Fibroblast of lung (primary cell): ENCODE results near the gene MAP3K19. TPM values are rescaled to one million over a fixed set of nuclear protein-coding genes. Genes with fewer than 3 reads are reported as not detected.
A peak's percentile ranks its signal among the peaks of the same experiment; 100 is the strongest.

ENCODE experiments used
- DNase-seq, 2 donors: peaks; one replicate each; pipeline versions ENCODE4 v3.0.0 to v3.0.0-alpha.2; 2010; ENCODE audit warnings: low read depth in 2 of 2
- H2AFZ ChIP-seq: 2 replicates; pipeline ENCODE4 v1.5.1; 2012; ENCODE audit warnings: low read length, control low read depth, inconsistent platforms
- H3K27ac ChIP-seq: 2 replicates; pipeline ENCODE4 v1.5.1; 2011; ENCODE audit warnings: low read length, control low read depth; ENCODE audit not compliant: insufficient read depth
- H3K27me3 ChIP-seq: 2 replicates; pipeline ENCODE4 v1.5.1; 2011; ENCODE audit warnings: mild to moderate bottlenecking, low read length; ENCODE audit not compliant: control insufficient read depth, insufficient read depth
- H3K36me3 ChIP-seq: 2 replicates; pipeline ENCODE4 v1.5.1; 2011; ENCODE audit warnings: low read length; ENCODE audit not compliant: control insufficient read depth, insufficient read depth
- H3K4me1 ChIP-seq: 2 replicates; pipeline ENCODE4 v1.5.1; 2011; ENCODE audit warnings: low read length; ENCODE audit not compliant: control insufficient read depth, insufficient read depth; ENCODE audit errors: extremely low read depth
- H3K4me2 ChIP-seq: 2 replicates; pipeline ENCODE4 v1.5.1; 2011; ENCODE audit warnings: low read length, control low read depth; ENCODE audit not compliant: insufficient read depth; ENCODE audit errors: extremely low read depth
- H3K4me3 ChIP-seq, 4 experiments: fragments of 200-600 bp in 1 of 4; sonication (generic) in 1 of 4; replicated peaks in 1 of 4; 2 replicates each; pipeline ENCODE4 v1.5.1; 2011 to 2016; ENCODE audit warnings: low read length in 4 of 4, low read depth in 3 of 4, mild to moderate bottlenecking in 3 of 4, control low read depth in 2 of 4, inconsistent platforms in 1 of 4, mixed read lengths in 1 of 4; ENCODE audit not compliant: insufficient read depth in 1 of 4; ENCODE audit errors: control extremely low read depth in 1 of 4
- H3K79me2 ChIP-seq: 2 replicates; pipeline ENCODE4 v1.5.1; 2012; ENCODE audit warnings: mild to moderate bottlenecking, low read length, inconsistent platforms; ENCODE audit not compliant: control insufficient read depth, insufficient read depth
- H3K9ac ChIP-seq: 2 replicates; pipeline ENCODE4 v1.5.1; 2011; ENCODE audit warnings: mild to moderate bottlenecking, low read length, control low read depth; ENCODE audit not compliant: insufficient read depth
- H3K9me3 ChIP-seq: 2 replicates; pipeline ENCODE4 v1.5.1; 2012; ENCODE audit warnings: low read depth, low read length; ENCODE audit not compliant: control insufficient read depth, insufficient read depth
- H4K20me1 ChIP-seq: 2 replicates; pipeline ENCODE4 v1.5.1; 2011; ENCODE audit warnings: low read length; ENCODE audit not compliant: control insufficient read depth, insufficient read depth; ENCODE audit errors: extremely low read depth
- CTCF ChIP-seq, 2 donors: IDR thresholded peaks in 1 of 2; conservative IDR thresholded peaks in 1 of 2; 1 replicate in 1 of 2; 2 replicates in 1 of 2; pipeline ENCODE4 v1.5.1; 2011 to 2012; ENCODE audit warnings: low read length in 2 of 2, control low read depth in 1 of 2, inconsistent platforms in 1 of 2, low read depth in 1 of 2, mild to moderate bottlenecking in 1 of 2
- EZH2 ChIP-seq: IDR thresholded peaks from 2 replicates; pipeline ENCODE4 v1.5.1; 2012; ENCODE audit warnings: low read length, control low read depth, mild to moderate bottlenecking; ENCODE audit errors: missing control alignments
- polyA plus RNA-seq, 2 donors: library from polyadenylated mRNA; depleted of rRNA in 1 of 2; stranded (reverse) in 1 of 2; unstranded in 1 of 2; fragments of >200 nt; gene quantifications; 2 replicates each; pipeline ENCODE4 v1.2.1, GENCODE V29; 2011 to 2012; ENCODE audit warnings: missing spikeins in 1 of 2
- total RNA-seq: library from RNA; depleted of rRNA; stranded (reverse); fragments of >200 nt; gene quantifications from 2 replicates; pipeline ENCODE4 v1.2.1, GENCODE V29; 2014

The MAP3K19 gene
- total and polyA plus RNA-seq, 2 donors (not counting 1 experiment from before 2014, with no cell fraction given) = not detected

DNA sequence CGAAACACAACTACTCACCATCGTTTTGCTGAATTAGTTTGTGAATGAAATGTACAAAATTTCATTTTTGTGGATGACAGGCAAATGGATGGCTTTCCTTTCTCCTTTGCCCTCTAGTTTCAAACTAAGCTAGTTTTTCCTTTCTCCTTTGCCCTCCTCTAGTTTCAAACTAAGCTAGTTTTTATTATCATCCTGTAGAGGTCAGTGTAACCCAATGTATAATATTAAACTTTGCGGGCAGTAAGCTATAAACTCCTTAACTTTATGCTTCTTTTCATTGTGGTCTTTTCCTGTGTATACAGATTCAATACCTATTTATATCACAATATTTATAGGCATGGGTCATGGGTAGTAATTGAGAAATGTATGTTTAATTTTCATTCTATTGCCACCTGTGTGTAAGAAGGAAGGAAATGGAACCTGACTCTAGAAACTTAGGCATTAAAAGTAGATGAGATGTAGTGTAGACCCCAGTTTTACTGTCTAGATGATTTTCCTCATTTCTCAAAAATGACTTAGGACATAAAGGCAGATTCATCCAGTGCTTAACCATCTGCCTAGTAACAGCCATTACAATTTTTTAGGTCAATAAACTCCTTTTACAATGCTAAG, 58.1 kb downstream of the MAP3K19 start:
- Histone ChIP-seq H3K9ac (no peak overlapping the region), H3K27ac (no peak overlapping the region), H3K27me3 (peaks cover 9% of the 10 kb centered on the region), H3K79me2 (no peaks in the 10 kb centered on the region), H4K20me1 (no peaks in the 10 kb centered on the region), H3K4me3 (no peak overlapping the region), H3K36me3 (no peaks in the 10 kb centered on the region), H3K4me2 (no peak overlapping the region), H2AFZ (no peak overlapping the region), H3K4me1 (no peaks in the 10 kb centered on the region), H3K9me3 (no peaks in the 10 kb centered on the region)
- TF ChIP-seq EZH2 (no peak), CTCF (conservative IDR thresholded peaks at IDR 0.05 in 1 of 2, IDR thresholded peaks at IDR 0.05 in 1 of 2; ENCODE audit: low read depth in 1 of 2, low read length in 2 of 2) (peak in 1 of 2 donors; percentile 37)
- DNase-seq = peak; percentile 25 to 63

DNA sequence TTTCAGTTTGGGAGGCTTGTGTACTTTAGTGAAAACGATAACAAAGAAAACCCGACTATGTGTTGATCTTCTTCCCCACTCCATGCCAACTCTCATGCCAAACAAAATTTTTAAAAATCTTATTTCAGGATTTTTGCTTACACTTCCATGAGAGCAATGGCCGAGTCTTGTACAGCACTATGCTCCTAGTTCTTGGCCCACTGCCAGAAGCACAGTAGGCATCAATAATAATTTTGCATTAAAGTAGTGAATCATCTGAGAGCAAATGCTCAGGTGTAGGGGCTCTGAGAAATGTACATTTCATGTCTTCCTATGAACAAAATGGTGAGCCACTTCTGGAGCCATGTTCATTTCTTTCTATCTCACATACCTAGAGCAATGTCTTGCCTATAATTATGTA, 62.2 kb downstream of the MAP3K19 start:
- Histone ChIP-seq H3K4me3 (no peak overlapping the region), H3K27me3 (peaks cover 9% of the 10 kb centered on the region), H3K79me2 (no peaks in the 10 kb centered on the region), H2AFZ (no peak overlapping the region), H4K20me1 (no peaks in the 10 kb centered on the region), H3K9me3 (no peaks in the 10 kb centered on the region), H3K4me1 (no peaks in the 10 kb centered on the region), H3K9ac (no peak overlapping the region), H3K36me3 (no peaks in the 10 kb centered on the region), H3K4me2 (no peak overlapping the region), H3K27ac (no peak overlapping the region)
- TF ChIP-seq EZH2 = no peak
- TF ChIP-seq CTCF (conservative IDR thresholded peaks at IDR 0.05 in 1 of 2, IDR thresholded peaks at IDR 0.05 in 1 of 2; ENCODE audit: low read depth in 1 of 2, low read length in 2 of 2) = no peak
- DNase-seq = no peak

DNA sequence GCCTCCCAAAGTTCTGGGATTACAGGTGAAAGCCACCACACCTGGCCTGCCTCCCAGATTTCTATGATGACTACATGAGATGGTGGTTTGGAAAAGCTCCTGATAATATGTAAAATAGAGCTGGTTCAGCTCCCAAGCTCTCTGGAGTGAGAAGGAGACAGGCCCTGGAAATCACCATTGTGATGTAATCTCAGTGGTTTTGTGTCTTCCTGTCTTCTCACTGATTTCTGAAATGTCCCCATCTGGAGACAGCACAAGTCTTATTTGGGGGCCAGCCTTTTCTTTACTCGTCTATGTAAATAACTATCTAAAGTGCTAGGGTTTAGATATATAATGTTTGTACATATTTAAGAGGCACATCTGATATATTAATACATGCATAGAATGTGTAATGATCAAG, 64.6 kb downstream of the MAP3K19 start:
- Histone ChIP-seq H3K36me3 (no peaks in the 10 kb centered on the region), H3K4me3 (no peak overlapping the region), H3K9ac (no peak overlapping the region), H3K79me2 (no peaks in the 10 kb centered on the region), H3K27me3 (peaks cover 4% of the 10 kb centered on the region), H3K4me1 (no peaks in the 10 kb centered on the region), H4K20me1 (no peaks in the 10 kb centered on the region), H2AFZ (no peak overlapping the region), H3K9me3 (no peaks in the 10 kb centered on the region), H3K27ac (no peak overlapping the region), H3K4me2 (no peak overlapping the region)
- TF ChIP-seq EZH2 = no peak
- TF ChIP-seq CTCF (conservative IDR thresholded peaks at IDR 0.05 in 1 of 2, IDR thresholded peaks at IDR 0.05 in 1 of 2; ENCODE audit: low read depth in 1 of 2, low read length in 2 of 2) = no peak
- no peak for DNase-seq
